VCaP (cell line): ENCODE measurements around the gene NOP16.

ENCODE experiments used
- H3K27ac ChIP-seq: fragments of 450-650 bp; 2 replicates; pipeline ENCODE4 v1.5.1; 2017
- CTCF ChIP-seq: fragments of 450-650 bp; conservative IDR thresholded peaks from 2 replicates; pipeline ENCODE4 v1.5.1; 2017; ENCODE audit warnings: mild to moderate bottlenecking, moderate library complexity

Gene NOP16

DNA sequence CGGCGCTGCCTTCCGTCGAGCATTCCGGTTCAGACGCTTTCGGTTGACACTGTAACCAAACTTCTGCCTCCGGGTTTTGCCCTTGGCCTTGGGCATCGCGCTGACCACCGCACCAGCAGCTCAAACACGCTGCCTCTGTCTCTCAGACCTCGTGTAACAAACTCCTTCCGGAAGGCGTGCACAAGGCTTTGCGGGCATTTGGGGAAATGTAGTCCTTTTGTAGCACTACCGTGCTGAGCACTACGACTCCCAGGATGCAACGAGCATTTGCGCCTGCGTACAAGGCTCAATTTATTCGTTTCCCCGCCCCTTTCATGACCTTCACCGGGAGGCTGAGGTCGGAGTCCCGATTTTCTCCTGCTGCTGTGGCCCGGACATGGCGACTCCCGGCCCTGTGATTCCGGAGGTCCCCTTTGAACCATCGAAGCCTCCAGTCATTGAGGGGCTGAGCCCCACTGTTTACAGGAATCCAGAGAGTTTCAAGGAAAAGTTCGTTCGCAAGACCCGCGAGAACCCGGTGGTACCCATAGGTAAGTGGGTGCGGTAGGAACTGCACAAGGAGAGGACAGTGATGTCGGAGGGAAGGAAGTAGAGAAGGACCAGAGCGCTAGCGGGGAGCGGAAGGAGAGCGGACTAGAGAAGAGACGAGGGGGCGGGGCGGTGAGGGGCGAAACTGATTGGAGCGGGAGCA lies at the start of gene NOP16, which contains the start of gene HIGD2A:
NOP16 (minus strand) TSS at position 155 of the 691 bp plus-strand sequence; CDS start at position 96, 59 bp downstream.
HIGD2A (plus strand) TSS at position 308 of the 691 bp plus-strand sequence; CDS start at position 377, 69 bp downstream.
- peak within 1 kb of the TSS; percentile 94 for H3K27ac ChIP-seq
- no peak for TF ChIP-seq CTCF

GRCh38 chr5:176436656-176437055 lies 48.3 kb upstream of the NOP16 start:
- no peak overlapping the region for H3K27ac ChIP-seq
- no peak for TF ChIP-seq CTCF

DNA sequence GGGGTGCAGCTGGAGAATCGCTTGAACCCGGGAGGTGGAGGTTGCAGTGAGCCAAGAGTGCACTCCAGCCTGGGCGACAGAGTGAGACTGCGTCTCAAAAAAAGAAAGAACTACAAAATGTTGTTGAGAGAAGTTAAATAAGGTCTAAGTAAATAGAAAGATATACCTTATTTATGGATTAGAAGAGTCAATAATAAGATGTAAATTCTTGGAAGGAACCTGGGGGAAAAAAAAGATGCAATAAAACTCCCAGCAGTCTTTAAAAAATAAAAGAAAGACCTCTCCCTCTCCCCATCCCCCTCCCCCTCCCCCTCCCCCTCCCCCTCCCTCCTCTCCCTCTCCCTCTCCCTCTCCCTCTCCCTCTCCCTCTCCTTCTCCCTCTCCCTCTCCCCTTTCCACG lies 44.3 kb upstream of the NOP16 start:
- no peak for TF ChIP-seq CTCF
- no peak overlapping the region for H3K27ac ChIP-seq

- no peak overlapping the region for H3K27ac ChIP-seq
- no peak for TF ChIP-seq CTCF
Measured at GRCh38 chr5:176429972-176430371, 41.6 kb upstream of the NOP16 start.

GRCh38 chr5:176427971-176428370 lies 39.6 kb upstream of the NOP16 start:
- H3K27ac ChIP-seq = no peak overlapping the region
- no peak for TF ChIP-seq CTCF

DNA sequence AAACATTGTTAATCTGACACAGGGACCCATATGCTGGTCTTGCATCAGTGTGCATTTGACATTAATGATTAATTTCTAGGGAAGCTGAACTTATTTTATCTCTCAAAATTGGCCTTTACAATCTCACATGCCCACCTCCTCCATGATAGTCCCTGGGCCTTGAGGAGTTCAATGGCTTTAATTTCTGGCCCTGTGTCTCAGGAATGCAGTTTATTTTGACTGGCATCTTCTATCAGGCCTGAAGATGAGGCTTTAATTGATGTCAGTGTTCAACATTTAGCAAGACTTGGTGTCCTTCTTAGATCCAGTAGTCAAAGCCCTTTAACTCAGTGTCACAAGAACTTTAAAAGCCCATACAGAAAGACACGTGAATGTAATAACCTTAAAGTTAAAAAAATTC lies 38.5 kb upstream of the NOP16 start:
- TF ChIP-seq CTCF = no peak
- H3K27ac ChIP-seq = no peak overlapping the region

GRCh38 chr5:176425791-176426190 lies 37.4 kb upstream of the NOP16 start:
- no peak overlapping the region for H3K27ac ChIP-seq
- no peak for TF ChIP-seq CTCF
